Measurements from ENCODE around the gene WIPF3. TPM values are rescaled to one million over a fixed set of nuclear protein-coding genes. Genes with fewer than 3 reads are reported as not detected.

The WIPF3 gene
- polyA plus RNA-seq, 4 donors = 5.2 to 6.0 (median 5.3) TPM

GRCh38 chr7:29898301-29898700 lies 92.0 kb downstream of the WIPF3 start:
- no peak for DNase-seq (ENCODE audit: low read depth in 4 of 4, low spot score in 3 of 4)

DNA sequence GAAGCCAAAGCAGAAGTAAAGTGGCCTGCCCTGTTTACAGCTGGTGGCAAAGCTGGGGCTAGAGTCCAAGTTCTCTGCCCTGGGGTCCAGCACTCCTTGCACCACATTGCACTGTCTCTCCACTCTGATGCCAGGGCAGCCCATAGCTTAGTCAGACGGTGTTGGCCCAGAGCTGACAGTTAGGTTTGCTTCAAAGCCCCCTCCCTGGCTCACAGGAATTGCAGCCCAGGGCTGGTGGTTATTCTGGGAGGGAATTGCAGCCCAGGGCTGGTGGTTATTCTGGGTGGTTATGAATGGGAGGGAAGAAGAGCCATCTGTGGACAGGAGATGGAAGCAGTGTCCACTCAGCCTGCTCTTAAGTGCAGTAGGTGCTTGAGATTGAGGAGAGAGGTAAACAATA lies 94.4 kb downstream of the WIPF3 start:
- DNase-seq (ENCODE audit: low read depth in 4 of 4, low spot score in 3 of 4) = no peak

DNA sequence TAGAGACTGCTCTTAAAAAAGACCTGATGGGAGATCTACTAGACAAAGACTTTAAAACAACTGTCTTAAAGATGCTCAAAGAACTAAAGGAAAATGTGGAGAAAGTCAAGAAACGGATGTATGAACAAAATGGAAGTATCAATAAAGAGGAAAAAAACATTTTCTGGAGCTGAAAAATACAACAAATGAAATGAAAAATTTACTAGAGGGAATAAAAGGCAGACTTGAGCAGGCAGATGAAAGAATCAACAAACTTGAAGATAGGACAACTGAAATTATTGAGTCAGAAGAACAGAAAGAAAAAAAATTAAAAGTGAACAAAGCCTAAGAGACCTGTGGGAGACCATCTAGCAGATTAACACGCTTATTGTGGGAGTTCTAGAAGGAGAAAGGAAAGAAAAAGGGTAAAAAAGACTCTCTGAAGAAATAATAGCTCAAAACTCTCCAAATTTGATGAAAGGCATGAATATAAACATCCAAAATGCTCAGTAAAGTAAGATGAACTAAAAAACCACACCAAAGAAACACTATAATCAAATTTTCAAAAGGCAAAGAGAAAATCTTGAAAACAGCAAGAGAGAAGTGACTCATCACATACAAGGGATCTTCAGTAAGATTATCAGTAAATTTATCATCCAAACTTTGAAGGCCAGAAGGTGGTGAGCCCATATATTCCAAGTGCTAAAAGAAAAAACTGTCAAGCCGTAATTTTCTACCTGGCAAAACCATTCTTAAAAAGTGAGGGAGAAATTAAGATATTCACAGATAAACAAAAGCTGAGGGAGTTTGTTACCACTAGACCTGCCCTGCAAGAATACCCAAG lies 100.1 kb downstream of the WIPF3 start:
- no peak for DNase-seq (ENCODE audit: low read depth in 4 of 4, low spot score in 3 of 4)

DNA sequence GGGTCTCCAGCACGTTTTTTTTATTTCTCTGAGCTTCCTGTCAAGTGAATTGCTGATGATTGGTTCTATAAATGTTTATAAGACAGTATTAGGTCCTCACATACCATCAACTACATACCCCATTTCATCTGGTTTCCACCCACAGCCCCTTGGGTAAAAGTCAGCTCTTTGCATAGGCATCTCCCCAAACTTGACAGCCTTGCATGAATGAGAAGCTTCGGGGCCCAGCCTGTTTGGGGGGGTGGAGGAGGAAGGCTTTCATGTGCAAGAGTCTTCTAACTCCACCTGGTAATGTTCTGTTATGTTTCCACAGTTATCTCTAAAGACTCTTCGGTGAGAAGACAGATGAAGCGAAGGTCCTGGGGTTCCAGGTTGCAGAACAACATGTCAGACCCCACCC lies 107.9 kb downstream of the WIPF3 start:
- DNase-seq (ENCODE audit: low read depth in 4 of 4, low spot score in 3 of 4) = no peak

- peak in 2 of 4 donors; percentile 17 to 28 for DNase-seq (ENCODE audit: low read depth in 4 of 4, low spot score in 3 of 4)
Measured at GRCh38 chr7:29915481-29916215, 109.3 kb downstream of the WIPF3 start.

DNA sequence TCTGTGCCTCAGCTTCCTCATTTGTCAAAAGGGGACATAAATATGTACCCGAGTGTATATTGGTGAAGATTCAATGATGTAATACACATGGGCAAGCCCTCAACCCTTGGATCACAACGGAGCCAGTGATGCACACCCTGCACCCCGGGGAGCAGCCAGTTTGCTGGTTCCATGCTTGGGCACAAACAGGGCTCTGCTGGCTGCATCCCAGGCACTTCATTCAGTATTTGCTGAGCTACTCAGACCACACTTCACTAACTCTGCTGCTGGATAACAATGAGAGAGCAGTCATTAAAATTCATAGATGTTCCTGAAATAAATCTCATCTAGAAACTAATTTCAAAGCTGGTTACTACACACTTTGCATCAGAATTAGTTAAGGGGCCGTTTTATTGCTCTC lies 111.3 kb downstream of the WIPF3 start:
- DNase-seq (ENCODE audit: low read depth in 4 of 4, low spot score in 3 of 4) = no peak

- DNase-seq (ENCODE audit: low read depth in 4 of 4, low spot score in 3 of 4) = no peak
Measured at GRCh38 chr7:29918850-29919249, 112.5 kb downstream of the WIPF3 start.

DNA sequence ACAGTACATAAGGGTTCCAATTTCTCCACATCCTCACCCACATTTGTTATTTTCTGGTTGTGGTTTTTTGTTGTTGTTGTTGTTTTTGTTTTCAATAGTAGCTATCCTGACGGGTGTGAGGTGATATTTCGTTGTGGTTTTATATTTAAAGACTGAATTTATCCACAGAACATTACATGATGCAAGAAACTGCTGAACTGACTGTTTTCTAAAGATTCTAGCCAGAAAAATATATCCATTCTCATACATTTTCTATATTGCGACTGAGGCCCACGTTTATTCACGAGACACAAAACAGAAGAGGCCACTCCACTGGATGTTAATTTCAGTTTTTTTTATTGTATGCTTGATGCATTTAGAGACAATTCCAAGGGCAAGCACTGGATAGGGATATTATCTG lies 113.5 kb downstream of the WIPF3 start:
- DNase-seq (ENCODE audit: low read depth in 4 of 4, low spot score in 3 of 4) = no peak

DNA sequence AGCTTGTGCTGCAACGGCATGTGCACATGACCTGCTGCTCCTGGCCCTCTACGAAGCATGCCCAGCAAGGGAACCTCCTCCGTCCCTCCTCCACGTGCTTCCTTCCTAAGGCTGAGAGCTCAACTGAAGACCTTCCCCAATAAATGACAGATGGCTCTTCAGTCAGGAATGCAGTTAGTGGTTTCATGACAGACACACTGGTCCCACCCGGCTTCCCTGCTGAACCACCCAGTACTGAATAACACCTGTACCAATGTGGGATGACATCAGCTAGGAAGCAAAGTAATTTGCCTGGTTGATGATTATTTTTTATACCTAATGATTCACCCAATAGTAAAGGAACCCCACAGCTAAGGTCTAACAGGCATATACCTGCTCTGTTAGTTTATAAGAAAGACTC lies 114.2 kb downstream of the WIPF3 start:
- DNase-seq (ENCODE audit: low read depth in 4 of 4, low spot score in 3 of 4) = no peak

GRCh38 chr7:29921404-29922010 lies 115.2 kb downstream of the WIPF3 start:
- DNase-seq (ENCODE audit: low read depth in 4 of 4, low spot score in 3 of 4) = peak in 2 of 4 donors; percentile 22 to 42

DNA sequence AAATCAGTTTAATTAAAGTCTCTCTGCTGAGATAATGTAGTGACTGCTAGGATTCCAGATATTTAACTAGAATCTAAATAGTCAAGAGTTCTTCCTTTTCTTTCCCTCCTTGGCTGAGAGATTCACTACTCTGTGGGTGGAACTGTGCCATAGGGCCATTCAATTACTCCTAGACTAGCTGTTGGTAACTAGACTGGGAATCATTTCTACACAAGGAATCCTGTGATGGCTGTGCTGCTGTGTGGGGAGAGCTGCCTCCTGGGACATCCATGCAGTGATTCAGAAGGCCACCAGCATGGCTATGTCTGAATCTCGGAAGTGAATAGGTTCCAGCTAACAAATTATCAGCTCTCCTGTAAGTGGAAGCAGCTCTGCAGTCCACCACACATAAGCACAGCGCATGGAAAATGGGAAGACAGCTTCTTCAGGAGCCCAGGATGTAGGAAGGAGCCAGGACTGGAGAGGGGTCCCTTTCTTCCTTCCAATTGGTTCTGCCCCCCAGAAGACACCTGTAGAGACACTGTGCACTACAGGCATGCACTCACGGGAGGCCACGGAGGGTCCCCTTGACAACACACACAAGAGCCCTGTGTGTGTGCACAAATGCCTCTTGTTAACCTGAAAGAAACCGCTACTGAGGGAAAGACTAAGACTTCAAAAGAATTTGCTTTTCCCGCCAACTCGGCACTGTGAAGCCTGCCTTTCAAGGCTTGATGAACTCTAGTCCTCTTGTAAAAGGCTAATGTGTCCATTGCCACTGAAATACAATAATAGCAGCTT lies 116.8 kb downstream of the WIPF3 start:
- DNase-seq (ENCODE audit: low read depth in 4 of 4, low spot score in 3 of 4) = no peak

DNA sequence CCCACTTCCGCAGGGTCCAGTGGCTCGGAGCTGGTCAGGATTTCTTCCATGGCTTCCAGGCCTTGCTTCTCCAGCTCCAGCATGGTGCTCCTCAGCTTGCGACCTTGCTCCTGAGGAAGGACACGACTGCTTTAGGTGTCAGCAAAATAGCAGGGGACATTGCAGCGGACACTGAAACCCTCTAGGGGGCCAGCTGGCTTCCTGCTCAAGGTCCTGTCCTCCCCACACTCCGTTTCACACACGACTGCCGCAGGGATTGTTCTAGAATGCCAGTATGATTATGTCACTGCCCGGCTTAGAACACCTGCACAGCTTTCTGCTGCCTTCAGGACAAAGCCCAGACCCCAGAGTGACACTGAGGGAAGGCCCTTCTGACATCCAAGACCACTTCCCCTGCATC lies 117.7 kb downstream of the WIPF3 start:
- no peak for DNase-seq (ENCODE audit: low read depth in 4 of 4, low spot score in 3 of 4)

GRCh38 chr7:29924684-29925083 lies 118.4 kb downstream of the WIPF3 start:
- DNase-seq (ENCODE audit: low read depth in 4 of 4, low spot score in 3 of 4) = no peak

DNA sequence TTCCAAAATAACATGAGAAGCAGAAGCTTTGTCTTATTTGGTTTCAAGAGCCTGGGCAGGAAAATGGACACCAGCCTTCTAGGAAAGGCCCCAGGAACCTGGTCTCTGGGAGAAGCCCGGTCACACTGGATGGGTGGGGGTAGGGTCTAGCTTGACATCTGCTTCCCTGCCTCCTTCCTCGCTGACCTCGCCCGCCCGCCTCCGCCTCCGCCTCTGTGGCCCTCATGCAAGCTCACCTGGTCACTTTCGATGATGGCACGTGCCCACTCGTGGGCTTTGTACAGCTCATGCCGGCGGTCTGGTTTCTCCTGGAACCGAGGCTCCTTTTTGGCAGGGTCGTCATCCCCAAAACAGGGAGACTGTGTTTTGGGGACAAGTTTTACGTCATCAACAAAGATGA lies 119.9 kb downstream of the WIPF3 start:
- no peak for DNase-seq (ENCODE audit: low read depth in 4 of 4, low spot score in 3 of 4)

DNA sequence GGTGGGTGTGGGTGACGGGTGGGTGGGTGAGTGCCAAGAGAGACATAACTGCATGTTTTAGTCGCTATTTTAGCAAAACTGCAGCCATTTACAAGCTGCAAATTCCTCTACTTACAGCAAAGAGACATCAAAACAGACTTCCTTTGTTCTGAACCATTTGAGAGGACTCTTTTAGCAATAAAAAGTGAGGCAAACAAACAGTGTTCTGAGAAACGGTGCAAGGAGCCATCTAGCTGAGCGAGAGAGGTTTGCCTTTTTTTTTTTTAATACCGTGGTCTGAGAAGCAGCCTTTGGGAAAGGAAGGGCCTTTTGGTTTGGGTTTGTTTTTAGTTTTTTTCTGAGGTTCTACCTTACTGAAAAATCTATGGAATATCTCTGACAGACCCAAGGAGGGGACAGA lies 120.4 kb downstream of the WIPF3 start:
- no peak for DNase-seq (ENCODE audit: low read depth in 4 of 4, low spot score in 3 of 4)

GRCh38 chr7:29929018-29929807 lies 122.9 kb downstream of the WIPF3 start:
- no peak for DNase-seq (ENCODE audit: low read depth in 4 of 4, low spot score in 3 of 4)

DNA sequence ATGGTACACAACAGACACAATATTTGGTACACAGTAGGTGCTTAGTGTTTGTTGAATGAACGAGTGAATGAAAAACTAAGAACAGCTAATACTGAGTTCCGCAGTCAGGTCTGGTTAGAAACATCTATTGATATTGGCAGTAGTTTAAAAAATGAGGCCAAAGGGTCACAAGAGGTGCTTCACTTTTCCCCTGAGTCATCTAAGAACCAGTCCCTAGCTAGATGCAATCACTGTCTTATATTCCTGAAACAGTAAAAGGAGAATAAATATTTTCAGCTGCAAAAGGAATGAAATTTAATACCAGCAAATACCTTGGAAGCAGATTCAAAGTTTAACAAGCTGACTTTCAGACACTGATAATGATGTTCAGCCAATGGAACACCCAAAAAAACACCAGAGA lies 128.8 kb downstream of the WIPF3 start:
- no peak for DNase-seq (ENCODE audit: low read depth in 4 of 4, low spot score in 3 of 4)

GRCh38 chr7:29937132-29937531 lies 130.8 kb downstream of the WIPF3 start:
- DNase-seq (ENCODE audit: low read depth in 4 of 4, low spot score in 3 of 4) = no peak

DNA sequence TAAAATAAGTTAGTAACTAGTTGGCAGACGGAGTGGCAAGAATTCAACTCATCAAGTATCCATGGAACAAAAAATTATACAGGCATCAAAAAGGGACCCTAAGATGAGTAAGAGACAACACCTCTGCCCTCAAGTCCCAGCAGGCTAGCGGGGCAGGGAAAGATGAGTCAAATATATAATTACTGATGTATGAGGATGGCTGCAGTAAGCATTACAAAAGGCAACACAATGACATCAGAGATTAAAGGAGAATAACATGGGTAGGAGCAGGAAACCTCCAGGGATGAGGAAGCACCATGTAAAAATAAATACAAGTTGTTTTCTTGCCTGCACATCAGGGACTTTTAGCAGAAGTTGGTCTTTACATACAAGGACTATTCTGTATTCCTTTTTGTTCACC lies 133.9 kb downstream of the WIPF3 start:
- DNase-seq (ENCODE audit: low read depth in 4 of 4, low spot score in 3 of 4) = no peak

GRCh38 chr7:29945259-29945809 lies 139.0 kb downstream of the WIPF3 start:
- no peak for DNase-seq (ENCODE audit: low read depth in 4 of 4, low spot score in 3 of 4)
